HG03457 (cell line): ENCODE results near the gene SLBP.
"Not testable (repeated sequence)": the region's sequence is repeated elsewhere in the genome, so short reads cannot be mapped to it uniquely, and the experiment has no call there.

ENCODE experiments used
- ATAC-seq: cut with Tn5 transposase; IDR thresholded peaks from one replicate; pipeline ENCODE4 v1.9.1; 2021; ENCODE audit warnings: moderate number of reproducible peaks; ENCODE audit not compliant: unreplicated experiment

The SLBP gene

GRCh38 chr4:1713003-1713851, 1.1 kb upstream of the SLBP start:
- ATAC-seq, result no peak

DNA sequence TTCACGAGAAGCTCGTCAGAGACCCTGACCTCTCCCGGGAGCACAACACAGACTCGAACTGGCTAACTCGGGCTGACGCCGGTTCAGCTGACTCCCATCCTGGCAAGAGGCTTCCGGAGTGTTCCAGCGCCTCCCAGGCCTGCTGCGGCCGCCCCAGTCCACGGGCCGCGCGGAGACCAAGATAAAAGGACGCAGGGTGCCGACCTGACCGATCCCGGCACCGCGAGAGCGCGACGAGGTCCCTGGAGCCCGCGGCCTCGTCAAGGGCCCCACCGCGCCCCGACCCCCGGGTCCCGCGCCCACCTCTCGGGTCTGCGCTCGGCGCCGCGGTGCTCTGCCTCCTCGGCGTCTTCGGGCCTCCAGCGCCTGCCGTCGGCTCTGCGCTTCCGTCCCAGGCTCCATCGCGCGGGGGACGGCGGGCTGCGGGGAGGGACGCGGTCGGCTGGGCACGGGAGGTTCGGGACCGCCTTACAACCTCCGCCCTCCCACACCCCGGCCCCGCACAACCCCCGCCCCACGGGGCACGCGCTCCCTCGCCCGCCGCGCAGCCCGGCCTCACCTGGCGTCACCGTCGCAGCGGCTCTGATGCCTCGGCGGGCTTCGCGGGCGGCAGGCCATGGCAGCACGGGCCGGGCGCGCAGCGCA, 426 bp downstream of the SLBP start:
- peak; percentile 6 for ATAC-seq

DNA sequence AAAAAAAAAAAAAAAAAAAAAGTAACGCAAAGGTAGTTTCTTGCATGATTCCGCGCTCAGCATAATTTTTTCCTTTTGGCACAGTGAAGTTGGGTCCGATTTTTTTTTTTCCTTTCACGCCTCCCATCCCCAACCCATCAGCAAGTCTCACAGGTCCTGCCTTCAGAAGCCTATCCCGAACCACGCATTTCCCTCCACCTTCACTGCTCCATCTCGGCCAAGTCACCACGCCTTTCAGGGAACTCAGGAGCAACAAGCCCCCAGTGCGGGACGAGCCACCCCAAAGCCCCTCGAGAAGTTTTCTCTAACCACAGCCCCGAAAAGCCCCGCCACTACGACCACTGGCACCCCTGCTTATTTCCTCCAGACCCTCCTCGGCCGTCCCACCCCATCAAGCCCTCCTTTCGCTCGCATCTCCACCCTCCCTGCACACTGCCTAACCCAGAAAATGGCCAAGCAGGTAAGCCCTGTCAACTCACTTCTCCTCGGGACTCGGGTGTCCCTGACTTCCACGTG, 1.0 kb downstream of the SLBP start:
- ATAC-seq, result no peak

- ATAC-seq, result no peak
Observed at GRCh38 chr4:1708581-1708980, 3.5 kb downstream of the SLBP start.

DNA sequence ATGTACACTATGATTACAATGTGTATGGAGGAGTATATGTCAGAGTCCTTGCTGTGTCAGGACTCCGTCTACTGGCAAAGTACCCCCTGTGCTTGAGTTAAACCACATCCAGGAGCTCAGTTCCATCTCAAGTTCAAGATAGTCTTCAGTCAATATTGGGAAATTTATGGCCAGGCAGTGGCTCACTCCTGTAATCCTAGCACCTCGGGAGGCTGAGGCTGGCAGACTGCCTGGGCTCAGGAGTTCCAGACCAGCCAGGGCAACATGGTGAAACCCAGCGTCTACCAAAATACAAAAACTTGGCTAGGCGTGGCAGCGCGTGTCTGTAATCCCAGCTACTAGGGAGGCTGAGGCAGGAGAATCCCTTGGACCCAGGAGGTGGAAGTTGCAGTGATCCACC, 5.8 kb downstream of the SLBP start:
- no peak for ATAC-seq

DNA sequence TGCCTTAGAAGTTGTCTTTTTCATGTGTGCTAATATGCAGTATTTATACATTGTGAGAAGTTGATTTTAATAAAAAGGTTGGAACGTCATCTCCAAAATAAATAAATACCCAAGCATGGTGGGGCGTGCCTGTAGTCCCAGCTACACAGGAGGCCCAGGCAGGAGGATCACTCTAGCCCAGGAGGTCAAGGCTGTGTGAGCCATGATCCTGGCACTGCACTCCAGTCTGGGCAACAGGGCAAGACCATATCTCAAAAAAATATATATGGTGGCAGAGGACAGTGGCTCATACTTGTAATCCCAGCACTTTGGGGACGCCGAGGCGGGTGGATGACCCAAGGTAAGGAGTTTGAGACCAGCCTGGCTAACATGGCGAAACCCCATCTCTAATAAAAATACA, 6.4 kb downstream of the SLBP start:
- no peak for ATAC-seq

GRCh38 chr4:1703867-1704266, 8.3 kb downstream of the SLBP start:
- no peak for ATAC-seq

GRCh38 chr4:1701671-1702070, 10.4 kb downstream of the SLBP start:
- ATAC-seq, result not testable (repeated sequence)

DNA sequence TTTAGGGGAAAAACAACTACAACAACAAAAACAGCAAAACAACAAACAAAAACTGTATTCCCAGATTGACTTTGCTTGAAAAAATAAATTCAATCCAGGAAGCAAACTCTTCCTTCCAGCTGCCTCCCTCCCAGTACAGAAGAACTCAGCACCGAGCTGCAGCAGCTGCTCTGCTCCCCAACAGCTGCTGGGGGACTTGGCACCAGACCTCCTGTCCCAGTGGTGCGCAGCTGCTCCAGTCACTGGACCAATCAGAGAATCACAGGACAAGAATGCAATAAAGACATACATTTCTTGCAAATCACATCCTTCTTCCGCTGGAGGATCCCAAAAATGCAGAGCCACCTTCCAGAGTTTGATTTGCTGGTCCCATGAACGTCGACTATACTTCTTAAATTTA, 16.2 kb downstream of the SLBP start:
- ATAC-seq, result no peak

GRCh38 chr4:1693131-1693896, 18.8 kb downstream of the SLBP start:
- no peak for ATAC-seq

- ATAC-seq, result no peak
Observed at GRCh38 chr4:1691737-1692373, 20.3 kb downstream of the SLBP start.

- ATAC-seq, result no peak
Observed at GRCh38 chr4:1690698-1691097, 21.4 kb downstream of the SLBP start.

GRCh38 chr4:1686440-1687036, 25.6 kb downstream of the SLBP start:
- ATAC-seq, result no peak

DNA sequence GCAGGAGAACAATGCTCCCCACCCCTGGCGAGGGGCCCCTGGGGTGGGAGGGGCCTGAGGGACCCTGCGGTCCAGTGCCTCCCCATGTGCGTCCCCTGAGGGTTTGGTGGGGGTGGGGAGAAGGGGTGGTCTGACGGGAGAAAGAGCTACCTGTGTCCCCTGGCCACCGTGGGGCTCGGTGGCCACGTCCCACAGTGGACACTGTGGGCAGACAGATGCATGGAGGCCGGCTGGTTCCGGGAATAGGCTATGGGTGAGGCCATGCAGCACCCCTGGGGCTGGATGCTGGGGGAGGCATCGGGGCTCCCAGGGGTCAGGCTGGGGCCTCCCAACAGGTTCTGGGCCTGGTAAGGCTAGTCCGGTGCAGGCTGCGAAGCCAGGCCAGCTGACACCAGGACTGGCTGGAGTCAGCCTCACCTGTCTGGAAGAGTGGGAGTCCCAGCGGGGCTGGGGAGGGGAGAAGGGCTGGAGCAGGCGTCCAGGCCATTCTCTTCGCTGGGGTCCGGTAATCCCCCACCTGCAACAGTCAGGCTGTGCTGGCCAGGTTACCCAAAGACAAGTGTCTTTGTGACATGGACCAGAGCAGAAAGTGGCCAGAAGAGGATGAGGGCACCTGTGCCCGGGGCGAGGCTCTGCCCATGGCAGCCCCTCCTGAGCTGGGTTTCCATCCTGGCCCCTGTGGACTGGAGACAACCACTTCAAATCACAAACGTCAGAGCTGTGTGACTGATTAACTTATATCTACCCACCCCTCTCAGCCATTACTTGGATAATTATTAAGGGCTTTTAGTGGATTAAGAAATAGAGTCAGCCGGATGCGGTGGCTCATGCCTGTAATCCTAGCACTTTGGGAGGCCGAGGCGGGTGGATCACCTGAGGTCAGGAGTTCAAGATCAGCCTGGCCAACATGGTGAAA, 26.6 kb downstream of the SLBP start:
- ATAC-seq, result no peak

DNA sequence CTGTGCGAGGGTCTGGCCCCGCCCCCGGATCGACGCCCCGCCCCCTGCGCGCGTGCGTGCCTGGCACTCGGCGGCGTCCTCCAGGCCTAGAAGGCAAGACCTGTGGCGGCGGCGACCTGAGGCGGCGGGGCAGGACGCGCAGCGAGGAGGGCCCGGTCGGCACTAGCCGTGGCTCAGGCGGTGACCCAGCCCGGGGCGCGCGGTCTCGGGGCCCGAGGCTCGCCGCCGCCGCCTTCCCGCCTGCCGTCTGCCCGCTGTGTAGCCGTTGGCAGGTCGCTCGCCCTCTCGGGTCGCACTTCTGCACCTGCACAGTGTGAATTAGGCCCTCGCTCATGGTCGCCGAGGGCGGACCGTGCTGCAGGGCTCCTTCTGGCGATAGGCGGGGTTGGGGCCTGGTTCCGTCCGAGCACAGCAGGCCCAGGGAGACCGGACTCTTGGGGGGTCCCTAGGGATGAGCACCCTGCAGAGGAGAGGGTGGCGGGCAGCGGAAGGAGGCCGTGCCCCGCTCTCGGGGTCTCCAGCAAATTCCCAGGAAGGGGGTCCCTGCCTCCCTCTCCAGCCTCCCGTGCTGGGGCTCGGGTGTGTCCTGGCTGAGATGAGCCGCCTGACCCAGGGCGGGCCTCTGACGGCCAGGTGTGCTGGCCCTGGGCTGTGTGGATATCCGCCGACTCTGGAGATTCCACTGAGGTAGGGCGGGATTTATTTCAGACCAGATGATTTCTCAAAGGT, 27.4 kb downstream of the SLBP start:
- peak; percentile 1 for ATAC-seq

DNA sequence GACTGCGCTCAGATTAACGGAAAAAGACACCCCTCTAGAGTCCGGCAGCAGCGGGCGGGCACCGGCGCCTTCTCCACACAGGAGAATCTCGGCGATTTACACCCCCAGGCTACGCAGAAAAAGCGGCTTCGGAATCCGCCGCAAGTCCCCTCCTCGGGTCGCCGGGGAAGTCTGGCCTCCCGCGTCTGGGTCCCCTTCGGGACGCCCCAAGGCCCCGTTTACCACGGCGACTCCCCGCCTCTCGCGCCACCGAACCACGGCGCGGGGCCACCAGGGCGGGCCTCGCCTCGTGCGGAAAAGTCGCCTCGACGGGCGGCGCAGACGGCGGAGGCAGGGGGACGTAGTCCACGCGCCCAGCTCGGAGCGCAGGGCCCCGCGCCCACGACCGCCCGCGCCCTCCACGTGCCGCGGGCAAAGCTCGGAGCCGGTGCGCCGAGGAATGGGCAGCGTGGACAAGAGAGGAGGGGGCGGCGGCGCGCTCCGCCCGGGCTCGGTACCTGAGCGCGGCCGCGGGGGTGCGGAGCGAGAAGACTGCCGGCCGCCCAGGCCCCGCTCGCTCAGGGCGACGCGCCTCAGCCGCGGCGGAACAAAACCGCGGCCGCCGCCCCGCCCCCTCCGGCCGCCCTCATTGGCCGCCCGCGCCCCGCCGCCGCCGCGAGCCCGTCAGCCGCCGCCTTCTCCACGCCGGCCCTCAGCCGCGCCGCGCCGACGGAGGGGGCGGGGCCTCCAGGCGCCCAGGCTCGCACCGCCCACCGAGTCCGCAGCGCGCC, 28.2 kb downstream of the SLBP start, which contains the start of gene FAM53A:
Gene FAM53A (minus strand): TSS at position 578 of the 770 bp plus-strand sequence. CDS start 15,572 bp downstream, outside the sequence.
- peak; percentile 85 for ATAC-seq

DNA sequence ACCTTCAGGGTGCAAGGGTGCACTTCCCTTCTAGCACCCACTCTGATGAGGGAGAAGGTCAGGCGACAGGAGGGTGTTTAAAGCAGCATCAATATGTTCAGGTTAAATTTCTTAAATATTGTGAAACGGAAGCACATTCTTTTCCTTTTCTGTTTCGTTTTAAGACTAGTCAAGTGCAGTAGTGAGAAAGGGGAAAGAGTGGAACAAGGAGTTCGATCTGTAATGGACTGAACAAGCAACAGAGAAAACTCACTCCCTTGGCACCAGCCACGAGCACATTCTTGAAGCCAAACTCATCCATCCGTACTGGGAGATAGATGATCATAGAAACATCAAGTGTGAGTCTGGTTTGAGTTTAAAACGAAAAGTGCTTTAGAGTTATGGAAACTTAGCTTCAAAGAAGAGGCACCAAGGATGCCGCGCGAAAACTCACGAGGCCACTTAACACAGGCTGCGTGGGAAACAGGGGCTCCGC, 28.8 kb downstream of the SLBP start:
- no peak for ATAC-seq

DNA sequence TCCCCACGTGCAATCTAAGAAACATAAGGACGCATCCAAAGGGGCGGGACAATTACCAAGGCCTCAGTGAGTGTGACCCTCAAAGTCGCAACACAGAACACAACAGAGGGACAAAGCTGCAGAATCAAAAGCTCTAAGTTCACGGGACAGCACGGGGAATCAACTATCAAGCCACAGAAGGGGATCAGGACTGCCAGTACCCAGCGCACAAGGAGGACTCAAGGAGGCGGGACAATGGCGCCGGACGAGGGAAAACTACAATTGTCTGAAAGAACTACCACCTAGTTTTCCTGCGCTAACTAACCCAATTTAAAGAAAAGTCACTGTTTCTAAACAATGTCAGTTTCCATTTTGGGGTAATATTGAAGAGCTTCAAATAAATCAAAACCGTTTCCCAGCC, 29.3 kb downstream of the SLBP start:
- ATAC-seq, result no peak
